HG03521 (cell line): ENCODE data around the gene TENT5D.
"Not testable (repeated sequence)": the region's sequence is repeated elsewhere in the genome, so short reads cannot be mapped to it uniquely, and the experiment has no call there.

Experiments used
- ATAC-seq: cut with Tn5 transposase; IDR thresholded peaks from one replicate; pipeline ENCODE4 v1.9.1; 2021; ENCODE audit warnings: mild to moderate bottlenecking, moderate library complexity; ENCODE audit not compliant: unreplicated experiment

Gene TENT5D

GRCh38 chrX:80420147-80420546 lies at the start of gene TENT5D:
Gene TENT5D, plus strand, starts transcription at chrX:80420447. Its CDS starts 22,093 bp downstream, at chrX:80442540.
- ATAC-seq, result no peak

- ATAC-seq, result not testable (repeated sequence)
Observed at GRCh38 chrX:80385651-80386050, 34.6 kb upstream of the TENT5D start.

GRCh38 chrX:80388206-80388605 lies 32.0 kb upstream of the TENT5D start:
- ATAC-seq, result no peak

GRCh38 chrX:80412042-80412441 lies 8.2 kb upstream of the TENT5D start:
- no peak for ATAC-seq

GRCh38 chrX:80423000-80423399 lies 2.8 kb downstream of the TENT5D start:
- ATAC-seq, result no peak

GRCh38 chrX:80423744-80424143 lies 3.5 kb downstream of the TENT5D start:
- no peak for ATAC-seq

GRCh38 chrX:80430826-80431504 lies 10.7 kb downstream of the TENT5D start:
- no peak for ATAC-seq

GRCh38 chrX:80431505-80431832 lies 11.2 kb downstream of the TENT5D start:
- no peak for ATAC-seq

- no peak for ATAC-seq
Observed at GRCh38 chrX:80432441-80432840, 12.2 kb downstream of the TENT5D start.

- no peak for ATAC-seq
Observed at GRCh38 chrX:80432863-80433262, 12.6 kb downstream of the TENT5D start.

- not testable (repeated sequence) for ATAC-seq
Observed at GRCh38 chrX:80468166-80468565, 47.9 kb downstream of the TENT5D start.

GRCh38 chrX:80471582-80471981 lies 51.3 kb downstream of the TENT5D start:
- ATAC-seq, result no peak

GRCh38 chrX:80485543-80485942 lies 65.3 kb downstream of the TENT5D start:
- ATAC-seq, result no peak

GRCh38 chrX:80486299-80486698 lies 66.1 kb downstream of the TENT5D start:
- ATAC-seq, result no peak

GRCh38 chrX:80489166-80489565 lies 68.9 kb downstream of the TENT5D start:
- no peak for ATAC-seq
